Measurements from ENCODE around the gene STAT6.

Gene STAT6

DNA sequence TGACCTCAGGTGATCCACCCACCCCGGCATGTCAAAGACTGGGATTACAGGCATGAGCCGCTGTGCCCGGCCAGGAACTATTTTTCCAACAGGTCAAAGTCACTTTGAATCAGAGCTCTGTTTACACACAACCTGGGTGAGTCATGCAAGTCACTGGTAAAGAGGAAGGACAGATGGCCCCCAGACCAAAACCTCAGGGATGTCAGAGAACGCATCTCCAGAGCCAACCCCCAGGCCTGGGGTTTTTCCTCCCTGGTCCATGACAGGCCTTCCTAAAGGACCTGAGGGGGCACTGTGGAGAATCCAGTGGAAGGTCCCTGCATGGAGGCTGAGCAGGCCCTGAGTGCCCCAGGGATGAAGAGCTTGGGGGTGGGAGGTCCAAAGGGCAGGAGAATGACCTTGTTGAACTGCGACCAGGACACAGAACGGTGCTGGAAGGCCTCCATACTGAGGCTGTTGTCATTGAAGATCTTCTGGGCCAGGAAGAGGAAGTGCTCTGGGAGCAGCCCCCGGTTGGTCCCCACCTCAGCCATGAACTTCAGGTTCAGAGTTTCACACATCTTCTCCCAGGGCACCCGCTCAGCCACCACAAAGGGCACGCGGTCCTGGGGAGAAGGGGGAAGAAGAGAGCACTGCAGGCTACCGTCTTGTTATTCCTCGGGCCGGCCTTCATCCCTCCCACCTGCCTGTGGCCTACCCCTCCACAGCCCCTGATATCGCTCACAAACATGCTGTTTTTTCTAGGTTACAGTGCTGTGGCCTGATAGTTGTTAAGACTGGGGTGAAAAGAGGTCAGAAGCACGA is 9.1 kb downstream of the STAT6 start:
- no peak for DNase-seq (ENCODE audit: low spot score)

DNA sequence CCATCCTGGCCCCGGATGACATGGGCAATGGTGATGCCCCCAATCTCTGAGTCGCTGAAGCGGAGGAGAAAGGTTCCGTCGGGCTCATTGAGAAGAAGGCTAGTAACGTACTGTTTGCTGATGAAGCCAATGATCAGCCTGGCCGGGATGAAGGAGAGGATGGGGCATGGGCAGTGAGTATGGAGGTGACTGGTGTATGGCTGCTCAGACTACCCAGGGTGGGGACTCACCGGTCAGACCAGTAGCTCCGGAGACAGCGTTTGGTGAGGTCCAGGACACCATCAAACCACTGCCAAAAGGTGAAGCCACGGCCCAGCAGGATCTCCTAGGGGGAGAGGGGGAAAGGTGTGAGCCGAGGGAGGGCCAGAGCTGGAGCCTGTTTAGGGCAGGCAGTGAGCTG is 11.4 kb downstream of the STAT6 start:
- DNase-seq (ENCODE audit: low spot score): no peak

DNA sequence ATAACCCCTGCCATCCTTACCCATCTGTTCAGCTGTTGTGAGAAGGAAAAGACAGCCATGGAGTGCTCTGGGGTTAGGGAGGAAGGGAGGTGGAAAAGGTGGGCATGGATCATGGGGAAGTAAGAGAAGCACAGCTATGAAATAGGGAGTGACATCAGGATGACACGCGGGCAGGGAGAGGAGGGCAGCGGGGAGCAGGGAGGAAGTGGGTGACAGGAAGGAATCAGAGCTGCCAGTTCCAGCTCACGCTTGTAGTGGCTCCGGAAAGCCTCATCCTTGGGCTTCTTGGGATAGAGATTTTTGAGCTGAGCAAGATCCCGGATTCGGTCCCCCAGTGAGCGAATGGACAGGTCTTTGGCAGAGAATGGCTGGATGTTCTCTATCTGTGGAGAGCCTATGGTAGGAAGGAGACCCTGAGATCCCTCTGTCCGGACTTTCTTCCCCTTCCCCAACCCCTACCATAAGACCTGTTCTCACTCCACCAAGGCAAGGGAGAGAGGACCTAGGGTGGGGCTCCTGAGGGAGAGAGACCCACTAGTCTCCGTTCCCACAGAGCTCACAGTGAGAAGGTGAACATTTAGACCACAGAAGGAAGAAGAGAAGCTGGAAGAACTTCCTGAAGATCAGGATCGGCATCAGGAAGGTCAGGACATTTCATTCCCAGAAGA is 12.0 kb downstream of the STAT6 start:
- DNase-seq (ENCODE audit: low spot score): no peak

DNA sequence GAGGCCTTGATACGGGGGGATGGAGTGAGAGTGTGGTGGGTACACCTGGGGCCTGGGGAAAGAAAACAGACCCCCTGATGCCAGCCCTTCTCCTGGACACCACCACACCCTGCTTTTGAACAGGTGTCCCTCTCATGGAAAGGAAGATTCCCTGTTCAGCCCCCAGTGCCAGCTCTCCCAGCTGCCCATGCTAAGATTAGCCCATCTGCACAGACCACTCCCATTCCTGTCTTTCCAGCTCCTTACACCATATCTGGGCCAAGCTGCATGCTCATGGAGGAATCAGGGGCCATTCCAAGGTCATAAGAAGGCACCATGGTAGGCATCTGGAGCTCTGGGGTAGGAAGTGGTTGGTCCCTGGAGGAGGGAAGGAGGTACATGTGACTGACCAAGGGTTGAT is 12.6 kb downstream of the STAT6 start:
- no peak for DNase-seq (ENCODE audit: low spot score)

DNA sequence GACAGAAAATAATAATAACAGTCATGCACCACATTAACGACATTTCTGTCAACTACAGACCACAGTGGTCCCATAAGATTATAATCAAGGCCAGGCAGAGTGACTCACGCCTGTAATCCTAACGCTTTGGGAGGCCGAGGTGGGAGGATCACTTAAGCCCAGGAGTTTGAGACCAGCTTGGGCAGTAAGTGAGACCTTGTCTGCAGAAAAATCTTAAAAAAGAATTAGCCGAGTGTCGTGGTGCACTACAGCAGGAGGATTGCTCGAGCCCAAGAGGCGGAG is 13.7 kb downstream of the STAT6 start:
- no peak for DNase-seq (ENCODE audit: low spot score)

DNA sequence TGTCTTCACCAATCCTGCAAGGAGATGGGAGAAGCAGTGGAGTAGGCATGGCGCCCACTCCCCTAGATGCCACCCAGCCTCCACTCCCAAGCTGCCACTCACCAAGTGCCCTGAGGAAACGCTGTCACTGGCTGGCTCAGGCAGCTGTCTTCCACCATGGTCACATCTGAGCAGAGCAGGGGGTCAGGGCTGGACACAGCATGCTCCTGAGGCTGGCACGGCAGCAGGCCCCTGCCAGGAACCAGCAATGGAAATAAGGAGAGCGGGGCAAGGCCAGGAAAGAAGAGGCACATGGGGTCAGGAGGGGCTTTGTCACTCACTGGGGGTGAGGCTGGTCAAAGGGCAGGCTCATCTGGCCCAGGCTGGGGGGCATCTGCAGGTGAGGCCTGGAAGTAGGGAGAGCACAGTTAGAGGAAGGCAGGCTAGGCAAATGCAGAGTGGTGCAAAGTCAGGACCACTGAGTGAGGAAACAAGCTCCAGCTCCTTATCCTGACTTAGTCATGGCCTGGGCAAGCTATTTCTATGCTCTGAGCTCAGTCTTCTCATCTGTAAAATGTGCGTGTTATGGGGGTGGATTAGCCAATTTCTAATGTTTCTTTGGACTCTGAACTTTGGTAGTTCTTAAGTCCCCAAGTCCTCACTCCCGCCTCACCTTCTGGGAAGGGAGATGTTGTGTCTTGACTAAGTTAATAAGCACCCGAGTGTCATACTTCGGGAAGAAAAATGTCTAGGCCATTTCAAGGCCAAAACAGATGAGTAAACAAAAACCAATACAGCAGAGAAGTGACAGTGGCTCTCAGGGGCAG is 14.2 kb downstream of the STAT6 start:
- DNase-seq (ENCODE audit: low spot score): no peak

DNA sequence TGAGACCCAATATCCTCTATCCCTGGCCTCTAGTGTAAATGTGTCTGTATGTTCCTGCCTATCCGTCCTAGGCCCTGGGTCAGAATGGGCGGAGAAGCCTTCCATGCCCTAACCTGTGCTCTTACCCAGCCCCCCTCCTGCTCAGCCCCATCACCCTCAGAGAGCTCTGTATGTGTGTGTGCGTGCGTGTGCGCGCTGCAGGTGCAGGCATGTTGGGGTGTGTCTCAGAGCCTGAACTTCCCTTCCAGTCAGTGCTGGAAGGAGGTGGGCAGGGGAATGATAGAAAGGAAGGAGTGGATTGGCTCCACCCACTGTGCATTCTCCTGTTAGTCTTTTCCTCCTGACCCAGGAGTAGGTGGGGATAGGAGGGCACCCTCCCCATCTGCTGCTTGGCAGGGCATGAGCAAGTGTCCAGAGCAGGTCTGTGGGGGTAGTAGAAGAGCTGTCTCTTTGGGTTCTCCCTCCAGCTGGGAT is 15.0 kb downstream of the STAT6 start:
- no peak for DNase-seq (ENCODE audit: low spot score)

DNA sequence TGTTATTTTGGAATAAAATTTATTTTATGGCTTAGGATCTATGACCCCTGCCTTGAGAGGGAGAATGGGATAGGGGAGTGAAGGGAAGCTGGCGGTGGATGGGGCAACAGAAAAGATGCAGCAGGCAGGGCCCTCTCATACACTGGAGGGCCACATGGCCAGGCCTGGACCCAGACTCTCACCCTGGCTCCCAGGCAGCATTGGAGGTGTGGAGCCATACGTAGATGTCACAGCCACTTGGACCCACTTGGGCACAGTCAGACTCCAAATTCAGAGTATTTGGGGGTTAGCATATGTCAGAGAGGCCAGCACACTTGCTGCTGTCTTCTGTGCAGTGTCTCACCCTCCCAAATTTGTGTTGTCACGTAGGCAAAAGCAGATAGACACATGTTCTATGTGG is 15.7 kb downstream of the STAT6 start:
- no peak for DNase-seq (ENCODE audit: low spot score)

DNA sequence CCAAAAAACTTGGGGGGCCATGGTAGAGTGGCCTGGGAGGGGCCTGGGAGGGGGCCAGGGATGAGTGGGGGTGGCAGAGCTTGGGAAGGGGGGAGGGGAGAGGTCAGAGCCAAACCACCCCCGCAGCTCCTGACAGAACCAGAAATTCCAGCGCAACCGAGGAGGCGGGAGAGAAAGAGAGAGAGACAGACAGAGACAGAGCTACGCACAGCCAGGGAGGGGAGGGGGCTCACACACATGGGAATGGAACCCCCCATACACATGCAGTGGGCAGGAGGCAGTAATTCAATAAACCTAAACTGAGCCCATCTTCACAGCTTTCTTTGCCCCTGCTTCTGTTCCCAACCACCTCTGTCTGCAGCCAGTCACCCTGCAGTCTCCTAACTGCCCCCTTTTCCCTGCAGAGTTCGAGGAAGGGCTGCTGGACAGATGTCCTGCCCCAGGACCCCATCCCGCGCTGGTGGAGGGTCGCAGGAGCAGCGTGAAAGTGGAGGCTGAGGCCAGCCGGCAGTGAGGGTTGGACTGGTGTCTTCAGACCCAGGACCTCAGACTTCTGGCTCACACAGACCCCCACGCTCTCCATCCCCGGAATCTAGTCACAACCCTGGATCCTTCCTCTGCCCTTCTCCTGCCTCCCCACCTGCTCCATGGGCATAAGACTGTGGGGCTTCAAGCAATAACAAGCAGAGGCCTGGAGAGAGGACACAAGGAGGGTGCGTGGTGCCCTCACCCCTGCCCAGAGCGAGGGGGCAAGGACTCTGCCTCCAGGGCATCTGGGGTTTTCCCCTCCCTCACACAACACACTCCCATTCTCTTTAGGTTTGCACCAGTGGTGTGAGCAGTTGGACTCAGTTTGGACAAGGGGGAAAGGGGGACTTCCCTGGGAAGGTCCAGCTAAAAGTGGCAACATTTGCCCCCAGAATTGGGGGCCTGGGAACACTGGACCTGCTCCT is 16.7 kb downstream of the STAT6 start:
- DNase-seq (ENCODE audit: low spot score): no peak

DNA sequence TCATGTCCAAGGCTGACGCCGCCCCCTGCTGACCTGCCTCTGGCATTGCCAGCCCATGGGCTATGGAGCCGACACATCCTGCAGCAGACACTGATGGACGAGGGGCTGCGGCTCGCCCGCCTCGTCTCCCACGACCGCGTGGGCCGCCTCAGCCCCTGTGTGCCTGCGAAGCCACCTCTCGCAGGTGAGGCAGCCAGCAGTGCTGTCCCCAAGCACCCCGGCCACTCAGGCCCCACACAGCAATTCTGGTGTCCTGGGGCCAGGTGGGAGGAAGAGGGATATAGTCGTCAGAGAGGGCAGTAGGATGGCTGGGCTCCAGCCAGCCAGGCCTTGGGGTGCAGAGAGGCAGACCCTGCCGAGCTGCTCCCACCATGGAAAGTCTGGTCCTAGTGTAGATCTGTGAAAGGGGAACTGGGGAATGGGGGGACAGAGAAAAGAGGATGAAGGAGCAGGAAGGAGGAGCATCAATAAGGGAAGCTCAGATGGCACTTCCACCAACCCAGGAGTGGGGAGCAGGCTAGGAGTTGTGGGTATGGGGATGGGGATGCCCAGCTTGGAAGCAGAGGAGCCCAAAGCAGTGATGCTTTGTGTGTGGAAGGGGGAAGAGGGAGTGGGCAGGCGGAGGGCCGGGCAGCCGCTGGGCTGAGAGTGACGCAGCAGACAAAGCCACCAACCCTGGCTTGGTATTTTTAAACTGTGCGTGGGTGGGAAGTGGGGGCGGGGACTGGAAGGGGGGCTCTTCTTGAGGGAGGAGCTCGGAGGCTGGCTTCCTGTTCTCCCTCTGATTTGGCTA is 17.6 kb downstream of the STAT6 start:
- no peak for DNase-seq (ENCODE audit: low spot score)

DNA sequence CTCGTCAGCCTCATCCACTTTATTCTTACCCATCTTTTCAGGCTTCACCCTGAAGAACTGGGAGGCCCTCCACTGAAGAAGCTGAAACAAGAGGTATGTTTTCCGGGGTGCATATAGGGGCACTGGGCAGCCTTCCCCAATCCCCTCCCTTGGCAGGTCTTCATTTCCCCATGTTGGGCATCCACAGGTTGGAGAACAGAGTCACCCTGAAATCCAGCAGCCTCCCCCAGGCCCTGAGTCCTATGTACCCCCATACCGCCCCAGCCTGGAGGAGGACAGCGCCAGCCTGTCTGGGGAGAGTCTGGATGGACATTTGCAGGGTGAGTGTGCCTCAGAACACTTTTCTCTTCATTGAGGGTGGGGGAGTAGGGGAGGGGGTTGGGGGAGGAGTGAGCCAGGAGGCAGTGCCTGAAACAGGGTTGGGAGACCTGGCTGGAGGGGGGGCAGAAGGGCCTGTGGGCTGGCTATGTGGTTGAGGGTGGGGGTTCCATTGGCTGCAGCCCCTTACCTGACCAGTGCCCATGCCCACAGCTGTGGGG is 18.2 kb downstream of the STAT6 start:
- no peak for DNase-seq (ENCODE audit: low spot score)

DNA sequence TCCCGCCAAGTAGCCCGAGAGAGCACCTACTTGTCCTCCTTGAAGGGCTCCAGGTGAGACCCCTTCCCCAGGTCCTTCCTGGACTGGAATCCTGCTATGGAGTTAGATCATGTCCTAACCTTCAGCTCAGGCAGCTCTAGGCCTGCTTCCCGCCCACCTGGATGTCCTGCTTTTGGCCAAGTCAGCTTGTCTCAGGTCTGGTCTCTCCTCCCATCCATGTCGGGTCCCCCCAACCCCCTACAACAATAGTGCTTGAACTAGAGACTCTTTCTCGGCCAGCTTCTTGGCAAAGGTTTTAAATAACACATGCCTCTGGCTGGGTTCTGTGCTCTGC is 18.7 kb downstream of the STAT6 start:
- DNase-seq (ENCODE audit: low spot score): no peak

DNA sequence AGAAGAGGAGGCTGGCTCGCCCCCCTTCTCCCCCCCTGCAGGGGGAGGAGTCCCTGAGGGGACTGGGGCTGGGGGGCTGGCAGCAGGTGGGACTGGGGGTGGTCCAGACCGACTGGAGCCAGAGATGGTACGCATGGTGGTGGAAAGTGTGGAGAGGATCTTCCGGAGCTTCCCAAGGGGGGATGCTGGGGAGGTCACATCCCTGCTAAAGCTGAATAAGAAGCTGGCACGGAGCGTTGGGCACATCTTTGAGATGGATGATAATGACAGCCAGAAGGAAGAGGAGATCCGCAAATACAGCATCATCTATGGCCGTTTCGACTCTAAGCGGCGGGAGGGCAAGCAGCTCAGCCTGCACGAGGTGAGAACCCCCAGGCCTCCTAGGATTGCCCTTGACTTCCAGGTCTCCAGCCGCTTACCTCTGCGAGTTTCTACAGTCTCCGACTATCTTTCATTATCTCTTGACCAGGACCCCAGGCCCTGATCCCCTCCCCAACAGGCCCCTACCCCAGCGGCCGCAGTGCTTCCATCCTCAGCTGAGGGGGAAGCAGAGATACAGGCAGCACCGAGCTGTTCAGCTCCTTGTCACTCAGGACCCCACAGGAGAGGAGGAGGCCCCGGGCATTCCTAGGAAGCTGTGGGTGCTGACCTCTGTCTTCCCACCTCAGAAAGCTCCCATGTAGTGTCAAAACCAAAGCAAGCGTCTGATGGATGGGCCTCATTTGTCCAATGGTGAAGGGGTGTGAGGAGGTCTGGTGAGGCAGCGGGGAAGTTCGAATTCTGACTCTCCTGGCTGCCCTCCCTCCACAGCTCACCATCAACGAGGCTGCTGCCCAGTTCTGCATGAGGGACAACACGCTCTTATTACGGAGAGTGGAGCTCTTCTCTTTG is 19.3 kb downstream of the STAT6 start:
- DNase-seq (ENCODE audit: low spot score): no peak

DNA sequence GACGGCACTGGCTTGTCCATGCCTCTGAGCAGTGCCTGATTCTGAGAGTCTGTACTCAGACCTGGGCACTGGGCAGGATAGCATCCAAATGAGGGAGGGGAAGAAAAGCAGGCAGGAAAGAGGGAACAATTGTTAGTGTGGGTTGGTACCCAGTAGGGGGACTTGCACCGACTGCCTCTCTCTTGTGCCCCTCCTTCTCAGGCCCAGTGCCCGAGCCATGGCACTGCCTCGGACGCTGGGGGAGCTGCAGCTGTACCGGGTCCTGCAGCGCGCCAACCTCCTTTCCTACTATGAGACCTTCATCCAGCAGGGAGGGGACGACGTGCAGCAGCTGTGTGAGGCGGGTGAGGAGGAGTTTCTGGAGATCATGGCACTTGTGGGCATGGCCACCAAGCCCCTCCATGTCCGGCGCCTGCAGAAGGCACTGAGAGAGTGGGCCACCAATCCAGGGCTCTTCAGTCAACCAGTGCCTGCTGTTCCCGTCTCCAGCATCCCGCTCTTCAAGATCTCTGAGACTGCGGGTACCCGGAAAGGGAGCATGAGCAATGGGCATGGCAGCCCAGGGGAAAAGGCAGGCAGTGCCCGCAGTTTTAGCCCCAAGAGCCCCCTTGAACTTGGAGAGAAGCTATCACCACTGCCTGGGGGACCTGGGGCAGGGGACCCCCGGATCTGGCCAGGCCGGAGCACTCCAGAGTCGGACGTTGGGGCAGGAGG is 20.1 kb downstream of the STAT6 start:
- peak; percentile 81 for DNase-seq (ENCODE audit: low spot score)

DNA sequence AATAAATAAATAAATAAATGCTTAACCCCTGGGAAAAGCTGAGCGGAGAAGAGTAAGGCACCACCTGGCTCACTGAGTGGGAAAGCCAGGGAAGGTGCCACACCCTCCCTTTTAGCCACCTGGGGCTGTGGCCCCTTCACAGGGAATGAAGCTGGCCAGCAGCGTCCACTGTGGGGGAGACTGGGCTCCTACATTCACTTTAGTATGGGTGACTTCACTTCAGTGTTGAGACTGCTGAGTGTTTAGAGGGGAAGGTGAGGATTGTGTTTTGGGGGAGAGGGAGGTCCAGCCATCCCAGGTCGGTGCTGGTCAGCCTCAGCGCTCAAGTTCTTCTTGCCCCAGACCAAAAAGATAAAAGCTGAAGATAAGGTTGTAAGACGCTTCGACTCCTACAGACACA is 20.7 kb downstream of the STAT6 start:
- no peak for DNase-seq (ENCODE audit: low spot score)

DNA sequence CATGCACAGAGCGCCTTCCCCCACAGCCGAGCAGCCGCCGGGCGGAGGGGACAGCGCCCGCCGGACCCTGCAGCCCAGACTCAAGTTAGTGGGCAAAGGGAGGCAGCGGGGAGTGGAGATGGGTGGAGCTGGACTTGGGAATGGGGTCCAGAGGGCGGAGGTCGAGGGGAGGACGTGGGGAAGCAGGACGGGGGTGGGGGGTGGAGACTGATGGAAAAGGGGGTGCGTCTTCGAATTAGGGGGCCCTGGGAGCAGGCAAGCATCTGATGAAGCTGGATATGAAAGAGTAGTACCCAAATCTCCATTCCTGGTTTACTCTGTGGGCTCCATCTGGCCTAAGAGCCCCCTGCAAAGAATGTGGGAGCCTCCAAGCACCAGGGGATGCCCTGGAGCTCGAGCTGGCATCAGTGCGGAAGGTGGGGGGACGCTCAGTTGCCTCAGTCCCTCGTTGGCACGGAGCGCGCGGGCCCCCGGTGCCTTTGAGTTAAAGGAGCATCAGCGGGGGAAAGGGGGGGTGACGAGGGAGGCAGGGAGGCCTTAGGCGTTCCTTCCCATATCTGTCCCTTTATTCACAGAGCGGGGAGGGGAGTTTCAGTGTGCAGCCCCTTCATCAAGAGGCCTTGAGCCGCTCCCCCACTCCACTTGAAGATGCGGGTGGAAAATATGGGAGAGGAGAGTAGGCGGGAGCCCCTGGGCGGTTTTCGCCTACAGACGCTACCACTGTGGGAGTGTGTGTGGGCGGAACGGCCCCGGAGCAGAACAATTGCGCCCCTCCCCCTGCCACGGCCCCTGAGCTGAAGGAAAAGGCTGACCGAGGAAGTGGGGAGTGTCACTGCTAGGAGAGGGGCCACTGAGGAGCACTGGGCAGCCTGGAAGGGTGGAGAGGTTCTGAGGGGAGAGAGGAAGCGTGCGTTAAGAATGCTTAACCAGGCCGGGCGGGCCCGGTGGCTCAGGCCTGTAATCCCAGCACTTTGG is 21.6 kb downstream of the STAT6 start:
- DNase-seq (ENCODE audit: low spot score): peak; percentile 60

DNA sequence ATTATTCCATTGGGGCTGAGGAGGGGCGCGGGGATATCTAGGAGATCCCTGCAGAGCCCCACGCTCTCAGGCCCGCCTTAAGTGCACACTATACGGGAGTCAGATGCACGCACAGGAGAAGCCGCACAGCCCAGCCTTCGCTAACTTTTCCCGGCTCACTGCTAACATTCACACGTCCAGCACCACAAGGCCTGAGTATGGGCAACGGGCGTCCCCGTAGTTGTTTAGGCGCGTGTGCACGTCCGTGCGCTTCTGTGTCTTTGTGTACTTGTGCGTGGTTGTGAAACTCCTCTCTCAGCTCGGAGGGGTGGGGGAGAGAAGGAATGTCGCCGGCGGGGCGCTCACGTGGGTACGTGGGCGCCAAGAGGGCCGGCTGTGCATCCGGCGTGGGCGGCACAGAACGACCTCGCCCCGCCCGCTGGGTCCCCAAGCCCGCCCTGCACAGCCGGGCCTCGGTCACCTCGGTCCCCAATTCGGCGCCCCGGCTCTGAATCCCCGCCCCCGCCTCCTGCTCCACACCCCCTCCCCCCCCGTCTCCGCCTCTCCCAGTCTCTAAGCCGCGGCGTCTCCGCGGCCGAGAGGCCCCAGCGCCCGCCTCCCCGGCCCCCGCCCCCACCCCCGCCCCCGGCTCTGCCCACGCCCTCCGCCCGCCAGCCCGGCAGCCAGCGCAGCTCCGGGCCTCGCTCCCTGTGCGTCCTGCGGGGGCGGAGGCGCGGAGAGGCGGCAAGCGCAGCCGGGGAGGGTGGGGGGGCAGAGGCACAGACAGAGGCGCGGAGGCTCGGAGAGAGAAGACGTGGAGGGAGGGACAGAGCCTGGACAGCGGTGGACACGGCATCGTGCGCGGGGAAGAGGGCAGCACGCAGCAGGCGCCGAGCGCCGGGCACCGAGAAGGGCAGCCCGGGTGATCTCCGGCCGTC is 22.6 kb downstream of the STAT6 start, which contains the start of gene NAB2:
Gene NAB2 (plus strand): TSS at position 761 of the 917 bp plus-strand sequence. CDS start 158 bp downstream, outside the sequence.
- DNase-seq (ENCODE audit: low spot score): peak; percentile 91
